Measurements from ENCODE around the gene SEPHS2.
"Not testable (repeated sequence)": the region's sequence is repeated elsewhere in the genome, so short reads cannot be mapped to it uniquely, and the experiment has no call there.

Gene SEPHS2

DNA sequence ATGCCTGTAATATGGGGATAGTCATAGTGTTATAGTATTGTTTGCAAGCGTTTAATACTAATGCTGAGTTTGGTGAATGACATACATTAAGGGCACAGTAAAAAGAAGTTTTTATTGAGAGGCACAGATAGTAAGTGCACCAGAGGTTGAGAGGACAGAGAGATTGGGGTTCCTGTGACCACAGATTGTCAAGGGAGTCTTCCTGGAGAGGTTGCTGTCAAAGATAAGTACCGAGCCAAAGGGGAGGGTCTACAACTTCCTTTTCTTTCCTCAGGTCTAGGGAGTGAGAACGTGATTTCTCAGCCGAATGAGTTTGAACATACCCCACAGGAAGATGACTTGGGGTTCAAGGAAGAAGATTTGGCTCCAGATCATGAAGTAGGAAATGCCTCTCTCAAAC is 48.6 kb downstream of the SEPHS2 start:
- no peak for DNase-seq

DNA sequence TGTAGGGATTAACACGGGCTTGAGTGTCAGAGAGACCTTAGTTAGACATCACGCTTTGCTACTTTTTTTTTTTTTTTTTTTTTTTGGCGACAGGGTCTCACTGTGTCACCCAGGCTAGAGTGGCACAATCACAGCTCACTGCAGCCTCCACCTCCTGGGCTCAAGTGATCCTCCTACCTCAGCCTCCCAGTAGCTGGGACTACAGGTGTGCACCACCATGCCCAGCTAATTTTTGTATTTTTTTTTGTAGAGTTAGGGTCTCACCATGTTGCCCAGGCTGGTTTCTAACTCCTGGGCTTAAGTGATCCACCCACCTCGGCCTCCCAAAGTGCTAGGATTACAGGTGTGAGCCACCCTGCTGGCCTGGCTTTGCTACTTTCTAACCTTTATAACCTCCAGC is 49.0 kb downstream of the SEPHS2 start:
- DNase-seq = not testable (repeated sequence)

DNA sequence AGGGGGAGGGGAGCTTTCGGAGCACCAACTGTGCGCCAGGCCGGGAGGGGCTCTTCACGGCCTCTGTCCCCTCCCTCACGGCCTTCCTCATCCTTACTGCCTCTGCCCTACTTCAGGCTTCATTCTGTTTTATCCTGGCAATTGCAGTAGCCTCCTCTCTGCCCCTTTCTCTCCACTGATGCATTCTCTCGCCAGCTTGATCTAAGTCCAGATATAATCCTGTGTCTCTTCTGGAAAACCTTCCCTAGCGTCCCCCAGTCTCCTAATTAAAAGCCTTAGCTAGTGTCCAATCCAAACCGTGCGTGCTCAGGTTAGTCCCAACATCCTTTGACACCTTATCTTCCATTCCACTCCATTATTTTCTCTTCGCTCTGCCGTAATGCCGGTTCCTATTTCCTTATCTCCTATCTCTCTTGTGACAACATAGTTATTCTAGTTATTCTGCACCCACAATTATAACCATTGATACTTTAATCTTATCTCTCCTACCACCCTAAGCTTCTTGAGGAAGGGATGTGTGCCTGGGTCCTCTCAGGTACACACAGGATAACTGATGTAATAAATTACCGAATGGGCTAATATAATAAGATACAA is 49.6 kb downstream of the SEPHS2 start:
- no peak for DNase-seq

DNA sequence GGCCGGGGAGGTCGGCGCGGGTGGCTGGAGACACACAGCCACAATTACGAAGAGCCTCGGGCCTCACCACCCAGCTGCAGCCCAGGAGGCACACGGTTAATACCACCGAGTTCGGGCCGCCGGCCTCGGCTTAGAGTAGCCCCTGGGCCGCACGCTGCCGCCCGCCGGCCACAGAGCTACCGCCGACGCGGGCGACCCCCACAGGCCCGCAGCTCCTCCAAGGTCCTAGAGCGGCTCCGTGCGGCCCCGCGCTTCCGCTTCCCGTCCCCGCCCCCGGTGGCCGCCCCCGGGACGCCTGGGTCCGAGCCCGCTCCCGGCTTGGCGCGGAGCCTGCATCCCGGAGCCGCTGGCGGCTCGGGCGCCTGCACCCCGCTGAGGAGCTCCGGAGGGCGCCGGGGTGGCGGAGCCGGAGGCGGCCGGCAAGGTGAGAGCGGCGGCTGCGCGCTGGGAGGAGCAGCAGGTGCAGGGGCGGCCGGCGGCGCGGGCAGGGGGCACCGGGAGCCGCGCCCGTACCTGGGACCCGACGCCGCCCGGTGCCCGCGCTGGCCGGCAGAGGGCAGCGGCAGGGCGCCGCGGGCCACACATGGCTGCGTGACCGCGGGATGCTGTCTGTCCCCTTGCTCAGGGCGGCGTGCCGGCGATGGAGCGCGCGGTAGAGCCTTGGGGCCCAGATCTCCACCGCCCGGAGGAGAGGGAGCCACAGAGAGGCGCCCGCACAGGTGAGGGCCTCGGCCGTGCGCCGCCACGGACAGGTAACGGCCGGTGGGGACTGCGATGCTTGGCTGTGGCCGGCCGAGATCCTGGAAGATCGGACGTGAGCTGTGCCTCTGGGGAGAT is 50.3 kb downstream of the SEPHS2 start, which contains the start of gene ZNF48:
ZNF48 (plus strand) TSS at position 266 of the 837 bp plus-strand sequence; CDS start at position 641, 375 bp downstream.
- peak; percentile 54 for DNase-seq

DNA sequence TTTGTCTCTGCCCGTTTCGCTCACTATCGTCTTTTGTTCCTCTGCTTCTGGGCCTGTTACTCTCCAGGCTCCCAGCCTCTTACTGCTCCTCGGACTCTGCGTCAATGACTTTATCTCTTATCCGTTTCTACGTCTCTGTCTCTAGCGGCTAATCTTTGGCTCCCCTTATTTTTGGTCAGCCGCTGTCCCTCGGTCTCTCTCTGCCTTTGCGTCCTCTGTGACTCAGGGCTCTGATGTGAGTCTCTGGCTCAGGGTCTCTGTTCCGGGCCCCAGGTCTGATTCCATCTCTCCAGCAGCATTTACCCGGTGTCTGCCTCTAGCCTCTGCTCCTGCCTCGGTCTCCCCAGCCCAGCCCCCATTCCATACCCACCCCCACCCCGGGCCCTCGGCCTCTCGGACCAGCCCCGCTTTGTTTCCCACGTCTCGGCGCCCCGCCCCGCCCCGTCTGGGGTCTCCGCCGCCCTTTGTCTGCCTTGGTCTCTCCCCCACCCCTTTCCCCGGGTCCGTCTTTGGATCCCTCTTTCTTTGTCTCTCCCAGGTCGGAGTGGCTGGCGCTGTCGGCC is 51.0 kb downstream of the SEPHS2 start:
- DNase-seq = peak; percentile 54
